ENCODE measurements around the gene RPL37. TPM values are rescaled to one million over a fixed set of nuclear protein-coding genes. Genes with fewer than 3 reads are reported as not detected.
A peak's percentile ranks its signal among the peaks of the same experiment; 100 is the strongest.
"Not testable (repeated sequence)": the region's sequence is repeated elsewhere in the genome, so short reads cannot be mapped to it uniquely, and the experiment has no call there.

RPL37 gene
- total RNA-seq, 4 donors from 2014 or later = 54.4 to 499 (median 123) TPM

- Histone ChIP-seq H3K4me1 (no peaks in the 10 kb centered on the region), H3K27ac (no peak overlapping the region), H3K9me3 (no peaks in the 10 kb centered on the region), H3K27me3 (no peaks in the 10 kb centered on the region), H3K4me3 (replicated peaks in 1 of 3) (no peak overlapping the region), H3K36me3 (no peaks in the 10 kb centered on the region)
- no peak for DNase-seq
- intact Hi-C loops (cut with DNase I) = no loop called here
- TF ChIP-seq CTCF (IDR thresholded peaks at IDR 0.05) = no peak
- no peak for TF ChIP-seq POLR2A (IDR thresholded peaks at IDR 0.05)
- 89 to 92% methylated on average over 1 of the region's 1 CpG for WGBS, 2 donors
Observed at GRCh38 chr5:40869384-40869783, 34.4 kb upstream of the RPL37 start.

GRCh38 chr5:40866844-40867243 lies 31.8 kb upstream of the RPL37 start:
- no peaks in the 10 kb centered on the region for H3K36me3 ChIP-seq
- no peak overlapping the region for H3K27ac ChIP-seq
- WGBS, 2 donors = 61 to 64% methylated on average over 5 of the region's 5 CpGs
- no peaks in the 10 kb centered on the region for H3K9me3 ChIP-seq
- no peaks in the 10 kb centered on the region for H3K4me1 ChIP-seq
- H3K4me3 ChIP-seq (replicated peaks in 1 of 3) = no peak overlapping the region
- H3K27me3 ChIP-seq = no peaks in the 10 kb centered on the region
- no peak for DNase-seq
- no peak for TF ChIP-seq POLR2A (IDR thresholded peaks at IDR 0.05)
- no peak for TF ChIP-seq CTCF (IDR thresholded peaks at IDR 0.05)
- intact Hi-C loops (cut with DNase I) = no loop called here

- intact Hi-C loops (cut with DNase I) = not testable (repeated sequence)
Observed at GRCh38 chr5:40865004-40865403, 30.0 kb upstream of the RPL37 start.

GRCh38 chr5:40860711-40861110 lies 25.7 kb upstream of the RPL37 start:
- Histone ChIP-seq H3K9me3 (no peaks in the 10 kb centered on the region), H3K27ac (no peak overlapping the region), H3K4me1 (no peaks in the 10 kb centered on the region), H3K27me3 (no peaks in the 10 kb centered on the region), H3K36me3 (no peaks in the 10 kb centered on the region), H3K4me3 (replicated peaks in 1 of 3) (no peak overlapping the region)
- DNase-seq = no peak
- TF ChIP-seq CTCF (IDR thresholded peaks at IDR 0.05) (no peak), POLR2A (IDR thresholded peaks at IDR 0.05) (no peak)
- intact Hi-C loops (cut with DNase I) = no loop called here

More at GRCh38 chr5:40865004-40865403, 30.0 kb upstream of the RPL37 start:
- not testable (repeated sequence) for H3K9me3 ChIP-seq; H3K36me3 ChIP-seq; H3K4me3 ChIP-seq (replicated peaks in 1 of 3); H3K4me1 ChIP-seq; H3K27ac ChIP-seq; H3K27me3 ChIP-seq; DNase-seq
- 93 to 96% methylated on average over 5 of the region's 5 CpGs for WGBS, 2 donors

- H3K27ac ChIP-seq = peak overlapping the region in 2 of 3 donors; percentile 37 to 51
- no peaks in the 10 kb centered on the region for H3K9me3 ChIP-seq
- WGBS, 2 donors = 50 to 66% methylated on average over 4 of the region's 4 CpGs
- intact Hi-C loops (cut with DNase I) = no loop called here
- H3K4me1 ChIP-seq = peaks cover 0 to 3% of the 10 kb centered on the region in 2 donors
- TF ChIP-seq POLR2A (IDR thresholded peaks at IDR 0.05) (no peak), CTCF (IDR thresholded peaks at IDR 0.05) (no peak)
- H3K4me3 ChIP-seq (replicated peaks in 1 of 3) = no peak overlapping the region
- H3K27me3 ChIP-seq = no peaks in the 10 kb centered on the region
- H3K36me3 ChIP-seq = peaks cover 0 to 4% of the 10 kb centered on the region in 2 donors
- peak; percentile 34 to 47 for DNase-seq
Observed at GRCh38 chr5:40853632-40854192, 18.7 kb upstream of the RPL37 start.
